ENCODE measurements around the gene SUPT3H.

The SUPT3H gene

GRCh38 chr6:45184937-45185336 lies 192.8 kb downstream of the SUPT3H start:
- TF ChIP-seq TEAD4 (IDR thresholded peaks at IDR 0.05): no peak
- TF ChIP-seq CEBPB (IDR thresholded peaks at IDR 0.05): no peak
- no peak for TF ChIP-seq CREB1 (IDR thresholded peaks at IDR 0.05; ENCODE audit: low read depth)
- TF ChIP-seq EP300 (IDR thresholded peaks at IDR 0.05; ENCODE audit: borderline replicate concordance): no peak
- TF ChIP-seq REST (IDR thresholded peaks at IDR 0.05; ENCODE audit: low read depth): no peak

GRCh38 chr6:45184040-45184439 lies 193.7 kb downstream of the SUPT3H start:
- no peak for TF ChIP-seq RAD21 (IDR thresholded peaks at IDR 0.05; ENCODE audit: low read depth)
- TF ChIP-seq NFIC (IDR thresholded peaks at IDR 0.05): no peak
- no peak for TF ChIP-seq USF1 (IDR thresholded peaks at IDR 0.05)

GRCh38 chr6:45175272-45175671 lies 202.5 kb downstream of the SUPT3H start:
- no peak for TF ChIP-seq NFIC (IDR thresholded peaks at IDR 0.05)
- no peak for TF ChIP-seq REST (IDR thresholded peaks at IDR 0.05; ENCODE audit: low read depth)
- TF ChIP-seq USF1 (IDR thresholded peaks at IDR 0.05): no peak
- TF ChIP-seq FOXM1 (IDR thresholded peaks at IDR 0.05; ENCODE audit: borderline replicate concordance, low read depth): no peak
- no peak for TF ChIP-seq ZBTB7A (IDR thresholded peaks at IDR 0.05; ENCODE audit: low read depth)
- no peak for TF ChIP-seq EGR1 (IDR thresholded peaks at IDR 0.05)
- no peak for TF ChIP-seq TEAD4 (IDR thresholded peaks at IDR 0.05)
- TF ChIP-seq CREB1 (IDR thresholded peaks at IDR 0.05; ENCODE audit: low read depth): no peak
- TF ChIP-seq RAD21 (IDR thresholded peaks at IDR 0.05; ENCODE audit: low read depth): no peak

GRCh38 chr6:45174045-45174444 lies 203.7 kb downstream of the SUPT3H start:
- no peak for TF ChIP-seq USF1 (IDR thresholded peaks at IDR 0.05)
- no peak for TF ChIP-seq TEAD4 (IDR thresholded peaks at IDR 0.05)

- no peak for TF ChIP-seq CEBPB (IDR thresholded peaks at IDR 0.05)
- no peak for TF ChIP-seq RAD21 (IDR thresholded peaks at IDR 0.05; ENCODE audit: low read depth)
- no peak for TF ChIP-seq ZBTB7A (IDR thresholded peaks at IDR 0.05; ENCODE audit: low read depth)
- TF ChIP-seq CREB1 (IDR thresholded peaks at IDR 0.05; ENCODE audit: low read depth): no peak
- no peak for TF ChIP-seq FOXM1 (IDR thresholded peaks at IDR 0.05; ENCODE audit: borderline replicate concordance, low read depth)
- no peak for TF ChIP-seq TCF12 (IDR thresholded peaks at IDR 0.05; ENCODE audit: low read depth)
- no peak for TF ChIP-seq YY1 (IDR thresholded peaks at IDR 0.05; ENCODE audit: low read depth)
- TF ChIP-seq USF1 (IDR thresholded peaks at IDR 0.05): no peak
- TF ChIP-seq EGR1 (IDR thresholded peaks at IDR 0.05): no peak
- no peak for TF ChIP-seq NFIC (IDR thresholded peaks at IDR 0.05)
These were observed 206.4 kb downstream of the SUPT3H start for GRCh38 chr6:45171380-45171779.

GRCh38 chr6:45170309-45170708 lies 207.4 kb downstream of the SUPT3H start:
- no peak for TF ChIP-seq CEBPB (IDR thresholded peaks at IDR 0.05)
- no peak for TF ChIP-seq YY1 (IDR thresholded peaks at IDR 0.05; ENCODE audit: low read depth)
- TF ChIP-seq ZBTB7A (IDR thresholded peaks at IDR 0.05; ENCODE audit: low read depth): no peak
- no peak for TF ChIP-seq MAX (IDR thresholded peaks at IDR 0.05)
- TF ChIP-seq USF1 (IDR thresholded peaks at IDR 0.05): no peak
- TF ChIP-seq NFIC (IDR thresholded peaks at IDR 0.05): no peak
- TF ChIP-seq EGR1 (IDR thresholded peaks at IDR 0.05): no peak
- no peak for TF ChIP-seq TCF12 (IDR thresholded peaks at IDR 0.05; ENCODE audit: low read depth)
- TF ChIP-seq EP300 (IDR thresholded peaks at IDR 0.05; ENCODE audit: borderline replicate concordance): no peak
- TF ChIP-seq REST (IDR thresholded peaks at IDR 0.05; ENCODE audit: low read depth): no peak
- TF ChIP-seq TEAD4 (IDR thresholded peaks at IDR 0.05): no peak
- no peak for TF ChIP-seq RAD21 (IDR thresholded peaks at IDR 0.05; ENCODE audit: low read depth)
- TF ChIP-seq FOXM1 (IDR thresholded peaks at IDR 0.05; ENCODE audit: borderline replicate concordance, low read depth): no peak
